Measurements from ENCODE around the gene GLS. TPM values are rescaled to one million over a fixed set of nuclear protein-coding genes. Genes with fewer than 3 reads are reported as not detected.
"Not testable (repeated sequence)": the region's sequence is repeated elsewhere in the genome, so short reads cannot be mapped to it uniquely, and the experiment has no call there.

GLS gene
- total and polyA plus RNA-seq, 11 donors, result 19.1 to 94.5 (median 47.6) TPM

DNA sequence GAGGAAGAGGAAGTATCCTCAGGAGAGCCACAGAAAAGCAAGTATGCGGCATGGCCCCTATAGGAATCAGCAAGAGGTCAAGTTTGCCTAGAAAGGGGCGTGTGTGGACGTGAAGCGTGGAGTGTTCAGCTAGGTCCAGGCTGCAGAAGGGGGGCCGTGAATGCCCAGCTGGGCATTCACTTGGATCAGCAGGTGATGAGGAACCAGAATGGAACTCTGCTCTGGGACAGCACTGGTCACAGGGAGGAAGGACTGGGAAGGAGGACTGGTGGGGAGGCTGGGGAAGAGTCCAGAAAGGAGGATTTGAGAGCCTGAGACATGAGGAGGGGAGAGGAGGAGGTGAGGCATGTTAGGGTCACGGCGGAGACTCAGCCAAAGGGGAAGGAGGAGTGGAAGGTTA, 113.5 kb downstream of the GLS start:
- Histone ChIP-seq H3K9me3 (no peaks in the 10 kb centered on the region), H3K36me3 (peaks cover 0 to 100% (median 100%) of the 10 kb centered on the region in 9 donors), H3K4me3 (no peak overlapping the region), H3K27ac (no peak overlapping the region), H3K4me1 (peaks cover 0 to 18% (median 0%) of the 10 kb centered on the region in 12 donors), H3K27me3 (no peaks in the 10 kb centered on the region)
- ATAC-seq (no peak), DNase-seq (no peak)
- intact Hi-C loops (cut with DNase I), result no loop called here
- 87 to 99% (median 92%) methylated on average over 7 of the region's 7 CpGs for WGBS, 4 donors
- TF ChIP-seq POLR2A (IDR thresholded peaks at IDR 0.05), result no peak
- TF ChIP-seq, protein P1, sequence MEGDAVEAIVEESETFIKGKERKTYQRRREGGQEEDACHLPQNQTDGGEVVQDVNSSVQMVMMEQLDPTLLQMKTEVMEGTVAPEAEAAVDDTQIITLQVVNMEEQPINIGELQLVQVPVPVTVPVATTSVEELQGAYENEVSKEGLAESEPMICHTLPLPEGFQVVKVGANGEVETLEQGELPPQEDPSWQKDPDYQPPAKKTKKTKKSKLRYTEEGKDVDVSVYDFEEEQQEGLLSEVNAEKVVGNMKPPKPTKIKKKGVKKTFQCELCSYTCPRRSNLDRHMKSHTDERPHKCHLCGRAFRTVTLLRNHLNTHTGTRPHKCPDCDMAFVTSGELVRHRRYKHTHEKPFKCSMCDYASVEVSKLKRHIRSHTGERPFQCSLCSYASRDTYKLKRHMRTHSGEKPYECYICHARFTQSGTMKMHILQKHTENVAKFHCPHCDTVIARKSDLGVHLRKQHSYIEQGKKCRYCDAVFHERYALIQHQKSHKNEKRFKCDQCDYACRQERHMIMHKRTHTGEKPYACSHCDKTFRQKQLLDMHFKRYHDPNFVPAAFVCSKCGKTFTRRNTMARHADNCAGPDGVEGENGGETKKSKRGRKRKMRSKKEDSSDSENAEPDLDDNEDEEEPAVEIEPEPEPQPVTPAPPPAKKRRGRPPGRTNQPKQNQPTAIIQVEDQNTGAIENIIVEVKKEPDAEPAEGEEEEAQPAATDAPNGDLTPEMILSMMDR (IDR thresholded peaks at IDR 0.05), result no peak

DNA sequence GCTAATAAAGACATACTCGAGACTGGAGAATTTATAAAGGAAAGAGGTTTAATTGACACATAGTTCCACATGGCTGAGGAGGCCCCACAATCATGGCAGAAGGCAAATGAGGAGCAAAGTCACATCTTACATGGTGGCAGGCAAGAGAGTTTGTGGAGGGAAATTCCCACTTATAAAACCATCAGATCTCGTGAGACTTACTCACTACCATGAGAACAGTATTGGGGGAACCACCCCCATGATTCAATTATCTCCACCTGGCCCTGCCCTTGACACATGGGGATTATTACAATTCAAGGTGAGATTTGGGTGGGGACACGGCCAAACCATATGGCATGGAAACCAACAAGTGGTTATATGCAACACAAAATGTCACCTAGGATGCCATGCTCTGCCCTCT, 114.7 kb downstream of the GLS start:
- H3K27ac ChIP-seq; H3K9me3 ChIP-seq; H3K4me3 ChIP-seq; DNase-seq; intact Hi-C loops (cut with DNase I); H3K27me3 ChIP-seq; ATAC-seq: not testable (repeated sequence)
- peaks cover 0 to 18% (median 0%) of the 10 kb centered on the region in 12 donors for H3K4me1 ChIP-seq
- H3K36me3 ChIP-seq, result peaks cover 0 to 100% (median 100%) of the 10 kb centered on the region in 9 donors
- WGBS, 4 donors, result 75 to 96% (median 87%) methylated on average over 3 of the region's 3 CpGs

DNA sequence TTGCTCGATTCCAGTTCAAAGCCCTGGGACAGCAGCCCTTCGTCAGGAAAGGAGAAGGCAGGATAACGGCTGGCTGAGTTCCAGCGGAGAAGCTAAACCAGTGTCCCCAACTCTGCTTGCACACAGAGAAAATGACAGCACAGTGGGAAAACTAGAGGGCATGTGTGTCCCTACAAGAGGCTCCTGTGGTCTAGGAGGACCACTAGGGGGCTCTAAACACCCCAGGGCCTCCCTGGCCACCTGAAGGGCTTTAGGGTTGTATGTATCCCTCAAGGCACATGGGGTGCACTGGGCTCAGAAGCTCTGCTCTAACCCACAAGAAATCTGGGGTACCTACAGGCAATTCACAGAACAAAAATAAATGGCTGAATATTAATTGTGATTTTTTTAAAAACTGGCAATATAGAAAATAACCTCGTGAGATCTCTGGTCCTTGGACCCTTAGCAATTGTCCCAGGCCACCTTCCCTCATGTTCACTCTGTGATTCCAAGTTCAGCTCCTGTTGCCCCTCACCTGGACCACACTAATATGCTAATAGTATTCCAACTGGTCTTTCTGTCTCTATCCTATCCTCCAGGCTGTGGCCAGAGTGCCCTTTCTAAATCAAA, 115.8 kb downstream of the GLS start:
- no peak overlapping the region for H3K4me3 ChIP-seq
- peaks cover 0 to 18% (median 0%) of the 10 kb centered on the region in 12 donors for H3K4me1 ChIP-seq
- H3K27ac ChIP-seq, result peak overlapping the region in 1 of 12 donors; percentile 61
- WGBS, 4 donors, result 66 to 88% (median 74%) methylated on average over 5 of the region's 5 CpGs
- no peak for TF ChIP-seq POLR2A (IDR thresholded peaks at IDR 0.05)
- TF ChIP-seq, protein P1 (IDR thresholded peaks at IDR 0.05), result peak; percentile 32 to 64 (median 51)
- H3K36me3 ChIP-seq, result peaks cover 0 to 100% (median 100%) of the 10 kb centered on the region in 9 donors
- H3K9me3 ChIP-seq, result no peaks in the 10 kb centered on the region
- peak in 1 of 5 donors; percentile 27 for DNase-seq
- H3K27me3 ChIP-seq, result no peaks in the 10 kb centered on the region
- intact Hi-C loops (cut with DNase I), result no loop called here
- peak in 1 of 4 donors; percentile 61 for ATAC-seq

DNA sequence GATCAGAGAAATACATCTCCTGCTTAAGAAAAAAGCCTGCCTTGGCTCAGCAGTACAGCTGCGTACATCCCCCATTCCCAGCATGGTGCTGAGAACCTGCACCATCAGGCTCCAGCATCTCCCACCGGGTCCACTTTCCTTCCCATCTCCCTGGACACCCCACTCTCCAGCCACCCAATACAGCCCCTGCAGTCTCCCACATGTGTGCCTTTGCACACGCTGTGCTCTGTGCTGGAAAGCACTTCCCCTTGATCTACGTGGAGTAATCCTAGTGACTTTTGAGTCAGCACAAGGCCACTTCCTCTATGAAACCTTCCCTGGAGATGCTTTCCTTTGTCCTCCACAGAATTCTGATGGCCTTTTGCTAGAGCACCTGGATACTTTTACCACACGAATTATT, 116.3 kb downstream of the GLS start:
- intact Hi-C loops (cut with DNase I), result no loop called here
- ATAC-seq (peak in 3 of 4 donors; percentile 40 to 73 (median 45)), DNase-seq (no peak)
- Histone ChIP-seq H3K4me1 (peaks cover 0 to 19% (median 0%) of the 10 kb centered on the region in 12 donors), H3K27me3 (no peaks in the 10 kb centered on the region), H3K27ac (peak overlapping the region in 1 of 12 donors; percentile 61), H3K36me3 (peaks cover 0 to 100% (median 100%) of the 10 kb centered on the region in 9 donors), H3K9me3 (no peaks in the 10 kb centered on the region), H3K4me3 (no peak overlapping the region)
- TF ChIP-seq POLR2A (IDR thresholded peaks at IDR 0.05), result no peak
- TF ChIP-seq, protein P1 (IDR thresholded peaks at IDR 0.05), result no peak
- 78 to 86% (median 80%) methylated on average over 5 of the region's 5 CpGs for WGBS, 4 donors

Data from heart left ventricle (tissue), 16 donors.